Activated T-cell treated with anti-CD3 and anti-CD28 coated beads for 1 hour (primary cell): ENCODE measurements around the gene RALY.
"Not testable (repeated sequence)": the region's sequence is repeated elsewhere in the genome, so short reads cannot be mapped to it uniquely, and the experiment has no call there.

ENCODE experiments used
- DNase-seq: peaks from one replicate; pipeline ENCODE4 v3.0.0-alpha.2; 2020; ENCODE audit warnings: low read depth

Gene RALY

GRCh38 chr20:34015401-34016335, 22.0 kb downstream of the RALY start:
- no peak for DNase-seq

DNA sequence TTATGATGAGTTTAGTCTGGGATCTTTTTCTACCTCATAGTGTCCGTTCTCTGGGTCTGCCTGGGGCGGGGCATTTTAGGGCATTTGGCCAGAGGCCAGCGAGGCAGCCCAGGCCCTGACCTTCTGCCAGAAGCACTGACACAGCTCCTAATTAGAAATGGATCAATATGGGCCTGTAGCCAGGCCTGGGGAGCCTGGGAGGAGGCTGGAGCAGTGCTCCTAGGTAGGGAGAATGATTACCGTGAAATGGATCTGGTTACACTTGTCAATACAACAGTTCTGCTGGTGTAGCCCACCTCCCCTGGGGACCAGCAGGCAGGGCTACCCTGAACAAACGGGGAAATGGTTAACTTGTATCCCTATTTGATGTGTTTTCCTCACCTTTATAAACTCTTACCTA, 23.0 kb downstream of the RALY start:
- DNase-seq, result no peak

GRCh38 chr20:34017610-34018009, 23.9 kb downstream of the RALY start:
- no peak for DNase-seq

DNA sequence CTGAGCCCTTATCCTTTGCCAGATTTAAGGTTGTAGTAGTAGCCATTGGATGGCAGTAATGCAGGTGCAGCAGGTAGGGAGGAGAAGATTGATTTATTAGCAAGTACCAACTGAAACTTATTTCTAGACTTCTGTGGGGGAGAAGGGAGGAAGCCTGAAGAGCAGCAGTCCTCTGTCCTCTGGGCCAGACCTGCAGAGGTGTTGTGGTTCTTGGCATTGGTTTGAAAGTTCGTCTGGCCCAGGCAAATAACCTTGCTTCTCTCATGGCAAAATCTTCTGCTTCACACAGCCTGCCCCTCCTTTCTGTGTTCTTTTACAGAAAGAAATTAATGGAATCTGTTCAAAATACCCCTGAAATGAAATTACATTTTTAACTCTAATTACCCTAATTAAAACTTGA, 24.5 kb downstream of the RALY start:
- no peak for DNase-seq

GRCh38 chr20:34022151-34022838, 28.6 kb downstream of the RALY start:
- no peak for DNase-seq

DNA sequence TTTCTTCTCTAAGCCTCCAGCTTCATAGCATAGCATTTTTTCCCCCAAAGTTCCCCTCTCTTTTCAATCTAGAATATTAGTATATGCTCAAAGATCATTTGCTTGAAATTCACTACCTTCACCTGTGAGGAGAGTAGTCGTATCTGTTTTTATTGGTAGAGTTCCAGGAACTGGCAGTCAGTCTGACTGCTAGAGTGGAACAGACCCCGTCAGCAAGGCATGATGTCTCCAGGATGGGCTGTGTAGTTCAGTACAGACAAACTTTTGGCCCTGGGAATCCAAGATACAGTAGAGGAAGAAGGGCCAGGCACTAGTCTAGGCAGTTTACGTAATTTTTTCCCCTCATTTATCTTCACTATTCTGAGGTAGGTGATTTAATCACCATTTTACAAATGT, 29.1 kb downstream of the RALY start:
- no peak for DNase-seq

DNA sequence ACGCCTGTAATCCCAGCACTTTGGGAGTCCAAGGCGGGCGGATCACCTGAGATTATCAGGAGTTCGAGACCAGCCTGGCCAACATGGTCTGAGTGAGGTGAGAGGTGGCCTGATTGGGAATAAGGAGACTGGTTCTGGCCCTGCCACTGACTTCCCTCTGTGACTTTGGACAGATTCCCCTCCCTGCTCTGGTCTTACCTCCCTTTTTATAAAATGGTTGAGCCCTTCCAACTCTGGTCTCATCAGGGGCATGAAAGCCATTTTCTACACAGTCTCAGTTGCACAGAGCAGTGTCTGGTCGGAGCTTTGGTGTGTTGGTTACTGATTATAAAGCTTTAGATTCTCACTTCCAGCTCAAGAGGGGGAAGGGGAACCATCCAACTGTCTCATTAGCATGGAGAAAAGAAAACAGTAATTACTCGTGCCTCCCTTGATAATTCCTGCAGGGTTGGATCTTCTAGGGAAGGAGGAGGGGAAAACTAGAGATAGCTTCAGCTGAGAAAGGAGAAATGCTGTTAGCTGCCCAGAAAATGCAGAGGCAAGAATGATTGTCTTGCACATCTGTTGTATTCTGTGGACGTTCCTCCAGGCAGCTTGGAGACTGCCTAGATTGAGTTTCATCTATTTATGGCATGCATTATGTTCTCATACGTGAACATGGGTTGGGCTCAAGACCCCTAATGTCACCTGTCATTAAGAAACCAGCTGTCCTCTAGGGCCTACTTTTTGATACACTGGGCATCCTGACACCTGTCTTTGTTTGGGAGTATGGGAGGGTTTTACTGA, 30.4 kb downstream of the RALY start:
- no peak for DNase-seq

GRCh38 chr20:34024723-34025351, 31.1 kb downstream of the RALY start:
- no peak for DNase-seq

DNA sequence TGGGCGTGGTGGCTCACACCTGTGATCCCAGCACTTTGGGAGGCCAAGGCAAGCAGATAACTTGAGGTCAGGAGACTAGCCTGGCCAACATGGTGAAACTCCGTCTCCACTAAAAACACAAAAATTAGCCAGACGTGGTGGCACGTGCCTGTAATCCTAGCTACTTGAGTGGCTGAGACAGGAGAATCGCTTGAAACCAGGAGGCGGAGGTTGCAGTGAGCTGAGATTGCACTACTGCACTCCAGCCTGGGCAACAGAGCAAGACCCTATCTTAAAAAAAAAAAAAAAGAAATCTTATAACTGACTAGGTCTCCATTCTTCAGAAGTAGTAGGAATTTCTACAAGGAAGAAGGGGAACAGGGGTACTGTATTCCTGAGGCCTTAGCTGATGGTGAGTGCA, 34.3 kb downstream of the RALY start:
- DNase-seq, result not testable (repeated sequence)

DNA sequence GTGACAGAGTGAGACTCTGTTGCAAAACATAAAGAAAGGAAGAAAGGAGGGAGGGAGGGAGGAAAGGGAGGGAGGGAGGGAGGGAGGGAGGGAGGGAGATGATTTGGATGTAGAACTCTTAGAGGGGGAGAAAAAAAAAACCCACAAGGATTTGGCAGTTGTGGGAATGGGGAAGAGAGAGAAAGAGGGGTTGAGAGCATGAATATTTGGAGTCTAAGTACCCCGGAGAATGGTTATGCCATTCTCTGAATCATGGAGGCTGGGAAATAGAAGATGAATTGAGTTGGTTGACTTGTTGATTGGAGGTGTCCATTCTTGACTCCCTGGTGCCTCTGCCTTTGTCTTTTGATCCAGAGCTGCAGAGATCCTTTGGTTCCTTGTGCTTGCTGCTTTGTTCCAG, 35.7 kb downstream of the RALY start:
- no peak for DNase-seq

GRCh38 chr20:34030456-34030855, 36.7 kb downstream of the RALY start:
- DNase-seq, result no peak

GRCh38 chr20:34033903-34034302, 40.2 kb downstream of the RALY start:
- no peak for DNase-seq

GRCh38 chr20:34037121-34037520, 43.4 kb downstream of the RALY start:
- DNase-seq, result peak; percentile 29

DNA sequence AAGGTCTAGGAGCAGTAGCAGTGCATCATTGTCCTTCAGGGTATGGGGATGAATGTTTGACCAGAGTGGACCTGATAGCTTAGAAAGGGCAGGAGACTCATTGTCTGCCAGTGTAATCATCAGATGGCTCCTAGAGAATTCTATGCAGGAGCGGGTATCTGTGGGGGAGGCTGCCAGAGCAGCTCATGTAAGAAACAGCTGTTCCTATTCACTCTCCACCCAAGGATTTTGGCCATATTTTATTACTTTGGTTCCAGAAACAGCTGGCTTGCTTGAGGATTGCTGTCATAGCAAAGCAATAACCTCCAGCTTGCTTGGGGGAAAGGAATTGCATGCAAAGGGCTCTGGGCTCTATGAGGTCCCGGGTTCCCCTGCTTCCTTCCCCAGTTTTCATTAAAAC, 44.1 kb downstream of the RALY start:
- no peak for DNase-seq

- DNase-seq, result no peak
Observed at GRCh38 chr20:34040300-34040995, 46.7 kb downstream of the RALY start.

- no peak for DNase-seq
Observed at GRCh38 chr20:34041226-34041625, 47.5 kb downstream of the RALY start.

DNA sequence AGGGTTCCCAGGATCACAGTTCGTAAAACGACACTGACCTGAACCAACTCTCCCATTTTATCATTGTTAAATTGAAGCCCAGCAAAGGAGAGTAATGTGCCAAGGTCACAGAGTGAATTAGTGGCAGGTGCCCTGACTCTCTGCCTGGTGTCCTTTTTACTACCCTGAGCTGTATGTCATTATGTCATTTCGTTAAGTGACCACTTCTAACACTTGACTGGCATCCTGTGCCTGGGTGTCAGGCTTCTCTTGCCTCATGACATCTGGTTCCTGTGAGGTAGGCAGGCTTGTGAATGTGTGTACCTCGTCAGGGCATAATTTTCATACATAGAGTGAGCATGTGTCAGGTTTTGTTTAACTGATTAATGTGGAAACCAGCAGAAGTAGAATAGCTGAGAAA, 48.6 kb downstream of the RALY start:
- DNase-seq, result no peak

- DNase-seq, result no peak
Observed at GRCh38 chr20:34043025-34043424, 49.3 kb downstream of the RALY start.

DNA sequence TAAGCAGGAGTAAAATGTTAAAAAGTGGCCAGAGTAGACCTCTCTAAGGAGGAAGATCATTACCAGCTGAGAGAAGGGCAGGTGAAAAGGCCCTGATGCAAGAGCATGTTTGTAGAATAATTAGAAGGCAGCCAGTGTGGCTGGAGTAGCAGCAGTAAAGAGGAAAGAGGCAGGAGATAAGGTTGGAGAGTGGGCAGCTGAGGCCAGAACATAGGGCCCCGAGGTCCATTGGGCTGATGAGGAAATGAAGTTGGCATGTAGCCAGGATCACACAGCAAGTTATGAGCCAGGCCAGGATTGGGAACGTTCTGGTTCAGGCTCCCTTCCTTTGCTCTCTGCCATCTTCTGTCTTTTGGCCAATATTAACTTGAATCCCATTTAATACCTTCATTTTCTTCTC, 51.6 kb downstream of the RALY start:
- DNase-seq, result no peak

DNA sequence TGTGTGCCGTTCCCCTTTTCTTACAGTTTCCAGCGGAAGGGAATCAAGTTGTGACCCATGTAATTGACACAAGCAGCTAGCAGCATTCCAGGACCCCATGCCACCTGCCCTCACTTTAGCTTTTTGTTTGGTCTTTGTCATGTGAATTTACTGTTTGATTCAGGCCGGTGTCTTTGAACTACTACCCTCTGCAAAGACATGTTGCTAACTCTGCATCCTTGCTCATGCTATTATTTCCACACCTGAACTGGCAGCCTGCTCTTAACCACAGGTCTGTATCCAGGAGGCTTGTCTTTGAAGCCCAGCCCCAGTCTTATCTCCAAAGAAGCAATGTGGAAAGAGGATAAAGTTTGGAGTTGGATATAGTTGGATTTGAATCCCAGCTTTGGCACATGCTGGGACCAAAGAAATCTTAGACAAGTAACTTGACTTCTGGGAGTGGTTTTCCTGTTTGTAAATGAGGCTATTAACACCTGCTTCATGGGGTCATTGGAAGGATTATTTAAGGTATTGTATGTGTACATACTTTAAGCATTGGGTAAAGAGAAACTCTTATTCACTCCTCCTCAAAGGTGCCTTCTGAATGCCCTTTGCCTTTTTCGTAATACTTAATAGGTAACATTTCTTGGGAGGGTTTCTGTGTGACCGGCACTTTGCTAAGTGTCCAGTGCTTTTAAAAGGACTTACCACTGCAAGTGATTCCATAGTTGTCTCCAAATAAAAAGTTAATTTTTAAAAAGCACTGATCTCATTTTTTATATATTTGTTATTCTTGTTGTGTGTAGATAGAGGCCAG, 52.4 kb downstream of the RALY start:
- DNase-seq, result no peak
